Stomach smooth muscle (tissue), 2 donors: ENCODE measurements around the gene METTL17.

Source experiments
- H3K27ac ChIP-seq: one replicate; pipeline ENCODE4 v1.7.0; 2013; ENCODE audit warnings: mild to moderate bottlenecking, low read length, inconsistent platforms
- H3K27me3 ChIP-seq, 2 donors: one replicate each; pipeline ENCODE4 v1.7.0; 2013; ENCODE audit warnings: low read length in 2 of 2; ENCODE audit not compliant: insufficient read depth in 2 of 2, control insufficient read depth in 1 of 2
- H3K36me3 ChIP-seq, 2 donors: one replicate each; pipeline ENCODE4 v1.7.0; 2013; ENCODE audit warnings: low read length in 2 of 2; ENCODE audit not compliant: control insufficient read depth in 2 of 2, insufficient read depth in 2 of 2
- H3K4me1 ChIP-seq: one replicate; pipeline ENCODE4 v1.7.0; 2013; ENCODE audit warnings: low read length; ENCODE audit not compliant: control insufficient read depth, insufficient read depth
- H3K4me3 ChIP-seq, 2 donors: one replicate each; pipeline ENCODE4 v1.7.0; 2013; ENCODE audit warnings: low read length in 2 of 2
- H3K9ac ChIP-seq, 2 donors: one replicate each; pipeline ENCODE4 v1.7.0; 2013; ENCODE audit warnings: low read length in 2 of 2, mild to moderate bottlenecking in 1 of 2
- H3K9me3 ChIP-seq, 2 donors: one replicate each; pipeline ENCODE4 v1.7.0; 2013; ENCODE audit warnings: low read length in 2 of 2; ENCODE audit not compliant: control insufficient read depth in 2 of 2
- donor health status: healthy.
- donor health status: Pancreatic carcinoma.

METTL17 gene

GRCh38 chr14:21024585-21025370 is 35.0 kb downstream of the METTL17 start, which contains the start of gene NDRG2:
NDRG2 (minus strand) TSS chr14:21025061; CDS start chr14:21023315, 1,746 bp downstream.
- peaks cover 16 to 20% of the 10 kb centered on the region in 2 donors for H3K36me3 ChIP-seq
- H3K4me1 ChIP-seq = peaks cover 30% of the 10 kb centered on the region
- no peaks in the 10 kb centered on the region for H3K9me3 ChIP-seq
- peak within 1 kb of the TSS; percentile 91 to 94 for H3K4me3 ChIP-seq
- H3K9ac ChIP-seq = peak within 1 kb of the TSS; percentile 77 to 78
- peak within 1 kb of the TSS; percentile 78 for H3K27ac ChIP-seq
- H3K27me3 ChIP-seq = no peaks in the 10 kb centered on the region

- Histone ChIP-seq H3K4me3 (peak overlapping the region; percentile 91 to 94), H3K27ac (peak overlapping the region; percentile 78), H3K27me3 (no peaks in the 10 kb centered on the region), H3K9ac (peak overlapping the region; percentile 75 to 78), H3K9me3 (no peaks in the 10 kb centered on the region), H3K36me3 (peaks cover 13 to 15% of the 10 kb centered on the region in 2 donors), H3K4me1 (peaks cover 30% of the 10 kb centered on the region)
Measured at GRCh38 chr14:21025371-21026273, 35.8 kb downstream of the METTL17 start.

- peak overlapping the region; percentile 78 for H3K27ac ChIP-seq
- peak overlapping the region in 1 of 2 donors; percentile 11 for H3K9ac ChIP-seq
- H3K27me3 ChIP-seq = no peaks in the 10 kb centered on the region
- peaks cover 30% of the 10 kb centered on the region for H3K4me1 ChIP-seq
- H3K9me3 ChIP-seq = no peaks in the 10 kb centered on the region
- peak overlapping the region; percentile 26 to 61 for H3K4me3 ChIP-seq
- H3K36me3 ChIP-seq = peaks cover 6 to 7% of the 10 kb centered on the region in 2 donors
Measured at GRCh38 chr14:21026274-21026987, 36.7 kb downstream of the METTL17 start.

- Histone ChIP-seq H3K9me3 (no peaks in the 10 kb centered on the region), H3K4me1 (peaks cover 30% of the 10 kb centered on the region), H3K27ac (peak overlapping the region; percentile 78), H3K4me3 (no peak overlapping the region), H3K9ac (no peak overlapping the region), H3K36me3 (peaks cover 2 to 3% of the 10 kb centered on the region in 2 donors), H3K27me3 (no peaks in the 10 kb centered on the region)
Measured at GRCh38 chr14:21026988-21027315, 37.2 kb downstream of the METTL17 start.

- H3K4me1 ChIP-seq = peaks cover 12% of the 10 kb centered on the region
Measured at GRCh38 chr14:21029917-21030316, 40.1 kb downstream of the METTL17 start, which contains the start of gene TPPP2. TPPP2 (plus strand) TSS chr14:21030217; CDS start chr14:21030582, 365 bp downstream.

GRCh38 chr14:21030531-21030930 is 40.8 kb downstream of the METTL17 start:
- H3K4me3 ChIP-seq = no peak overlapping the region
- no peaks in the 10 kb centered on the region for H3K27me3 ChIP-seq
- H3K27ac ChIP-seq = no peak overlapping the region
- no peak overlapping the region for H3K9ac ChIP-seq
- no peaks in the 10 kb centered on the region for H3K36me3 ChIP-seq
- peaks cover 12% of the 10 kb centered on the region for H3K4me1 ChIP-seq
- no peaks in the 10 kb centered on the region for H3K9me3 ChIP-seq

More at GRCh38 chr14:21029917-21030316, 40.1 kb downstream of the METTL17 start, which contains the start of gene TPPP2:
- H3K36me3 ChIP-seq = no peaks in the 10 kb centered on the region
- H3K27ac ChIP-seq = no peak within 1 kb of the TSS
- H3K27me3 ChIP-seq = no peaks in the 10 kb centered on the region
- no peaks in the 10 kb centered on the region for H3K9me3 ChIP-seq
- no peak within 1 kb of the TSS for H3K4me3 ChIP-seq
- no peak within 1 kb of the TSS for H3K9ac ChIP-seq

GRCh38 chr14:21032326-21033132 is 42.7 kb downstream of the METTL17 start:
- Histone ChIP-seq H3K4me3 (no peak overlapping the region), H3K27me3 (no peaks in the 10 kb centered on the region), H3K36me3 (no peaks in the 10 kb centered on the region), H3K27ac (no peak overlapping the region), H3K9me3 (no peaks in the 10 kb centered on the region), H3K9ac (no peak overlapping the region), H3K4me1 (peaks cover 6% of the 10 kb centered on the region)

- Histone ChIP-seq H3K9ac (no peak overlapping the region), H3K4me3 (no peak overlapping the region), H3K36me3 (no peaks in the 10 kb centered on the region), H3K4me1 (peaks cover 7% of the 10 kb centered on the region), H3K27ac (no peak overlapping the region), H3K9me3 (no peaks in the 10 kb centered on the region), H3K27me3 (no peaks in the 10 kb centered on the region)
Measured at GRCh38 chr14:21033133-21033698, 43.4 kb downstream of the METTL17 start.

GRCh38 chr14:21034707-21035106 is 44.9 kb downstream of the METTL17 start, which contains the start of gene RNASE13:
RNASE13 (minus strand) TSS chr14:21034807; CDS start chr14:21034288, 519 bp downstream.
- peaks cover 22% of the 10 kb centered on the region for H3K4me1 ChIP-seq
- no peaks in the 10 kb centered on the region for H3K27me3 ChIP-seq
- no peaks in the 10 kb centered on the region for H3K9me3 ChIP-seq
- H3K27ac ChIP-seq = no peak within 1 kb of the TSS
- no peaks in the 10 kb centered on the region for H3K36me3 ChIP-seq
- no peak within 1 kb of the TSS for H3K9ac ChIP-seq
- H3K4me3 ChIP-seq = no peak within 1 kb of the TSS
